ENCODE measurements around the gene RCAN1.
"Not testable (repeated sequence)": the region's sequence is repeated elsewhere in the genome, so short reads cannot be mapped to it uniquely, and the experiment has no call there.

The RCAN1 gene

GRCh38 chr21:34511787-34512455, 103.0 kb downstream of the RCAN1 start, which contains the start of gene KCNE1:
TSS of gene KCNE1 (minus strand) at chr21:34512210. CDS start at chr21:34449634, 62,576 bp downstream.
- no peak for DNase-seq

GRCh38 chr21:34511181-34511580, 103.7 kb downstream of the RCAN1 start:
- no peak for DNase-seq

- DNase-seq, result peak; percentile 76
These were observed 104.5 kb downstream of the RCAN1 start for GRCh38 chr21:34510148-34511142.

GRCh38 chr21:34509151-34509550, 105.8 kb downstream of the RCAN1 start:
- DNase-seq, result no peak

- no peak for DNase-seq
These were observed 110.3 kb downstream of the RCAN1 start for GRCh38 chr21:34504595-34504994.

- no peak for DNase-seq
These were observed 112.3 kb downstream of the RCAN1 start for GRCh38 chr21:34502480-34503106.

- DNase-seq, result no peak
These were observed 113.2 kb downstream of the RCAN1 start for GRCh38 chr21:34501716-34502115.

- no peak for DNase-seq
These were observed 114.7 kb downstream of the RCAN1 start for GRCh38 chr21:34500191-34500590.

- DNase-seq, result no peak
These were observed 115.8 kb downstream of the RCAN1 start for GRCh38 chr21:34499116-34499515.

GRCh38 chr21:34498623-34499022, 116.3 kb downstream of the RCAN1 start:
- no peak for DNase-seq

- not testable (repeated sequence) for DNase-seq
These were observed 131.1 kb downstream of the RCAN1 start for GRCh38 chr21:34483854-34484253.

- DNase-seq, result not testable (repeated sequence)
These were observed 131.5 kb downstream of the RCAN1 start for GRCh38 chr21:34483435-34483834.

GRCh38 chr21:34467333-34467732, 147.6 kb downstream of the RCAN1 start:
- DNase-seq, result not testable (repeated sequence)
